Renal cortical epithelial cell (primary cell): ENCODE measurements around the gene BACE2. TPM values are rescaled to one million over a fixed set of nuclear protein-coding genes. Genes with fewer than 3 reads are reported as not detected.

Experiments
- DNase-seq: peaks from one replicate; pipeline ENCODE4 v3.0.0-alpha.2; 2011; ENCODE audit warnings: low read depth
- total RNA-seq: library from RNA; depleted of rRNA; stranded (reverse); fragments of >200 nt; gene quantifications from 2 replicates; pipeline ENCODE4 v1.2.3, GENCODE V29; 2014

The BACE2 gene
- total RNA-seq, 1 donor from 2014 or later = 88.7 TPM

GRCh38 chr21:41321908-41322495, 154.0 kb downstream of the BACE2 start:
- no peak for DNase-seq

GRCh38 chr21:41322496-41323382, 154.8 kb downstream of the BACE2 start:
- no peak for DNase-seq

- no peak for DNase-seq
Observed at GRCh38 chr21:41325138-41325912, 157.4 kb downstream of the BACE2 start.

GRCh38 chr21:41326414-41327080, 158.6 kb downstream of the BACE2 start:
- DNase-seq = no peak

- DNase-seq = no peak
Observed at GRCh38 chr21:41327753-41328152, 159.8 kb downstream of the BACE2 start.

- DNase-seq = no peak
Observed at GRCh38 chr21:41328660-41329607, 161.0 kb downstream of the BACE2 start.

Other genes with a start within 250 kb of the BACE2 start
- 4.2 TPM in 1 of 2 replicates, not detected in the other for gene FAM3B, start 148.6 kb downstream of the BACE2 start, total RNA-seq
- gene MX2, start 193.9 kb downstream of the BACE2 start, total RNA-seq = 0.15 and 0.17 TPM in 2 replicates